ENCODE results near the gene OSBP2.

- no peak for TF ChIP-seq CTCF (IDR thresholded peaks at IDR 0.05; ENCODE audit: low read depth, low read length, poor library complexity, severe bottlenecking)
- no peak for TF ChIP-seq EZH2phosphoT487 (IDR thresholded peaks at IDR 0.05; ENCODE audit: borderline replicate concordance, low read length)
Measured at GRCh38 chr22:30953206-30953605, 258.5 kb downstream of the OSBP2 start.
